Measurements from ENCODE around the gene LRMDA.

DNA sequence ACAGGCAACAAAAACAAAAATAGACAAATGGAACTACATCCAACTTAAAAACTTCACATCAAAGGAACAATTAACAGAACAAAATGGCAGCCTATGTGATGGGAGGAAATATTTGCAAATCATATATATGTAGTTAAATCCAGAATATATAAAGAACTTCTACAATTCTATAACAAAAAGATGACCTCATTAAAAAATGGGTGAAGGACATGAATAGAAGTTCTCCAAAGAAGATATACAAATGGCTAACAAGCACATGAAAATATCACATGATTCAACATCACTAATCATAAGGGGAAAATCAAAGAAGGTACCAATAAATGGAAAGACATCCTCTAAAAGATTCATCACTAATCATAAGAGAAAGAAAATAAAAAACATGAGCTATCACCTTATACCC is 416.1 kb downstream of the LRMDA start:
- no peak for TF ChIP-seq CTCF (IDR thresholded peaks at IDR 0.05; ENCODE audit: low read depth, low read length)
- TF ChIP-seq EZH2phosphoT487 (IDR thresholded peaks at IDR 0.05; ENCODE audit: low read depth): no peak

Data from OCI-LY3 (cell line).